Measurements from ENCODE around the gene HNRNPUL1.

DNA sequence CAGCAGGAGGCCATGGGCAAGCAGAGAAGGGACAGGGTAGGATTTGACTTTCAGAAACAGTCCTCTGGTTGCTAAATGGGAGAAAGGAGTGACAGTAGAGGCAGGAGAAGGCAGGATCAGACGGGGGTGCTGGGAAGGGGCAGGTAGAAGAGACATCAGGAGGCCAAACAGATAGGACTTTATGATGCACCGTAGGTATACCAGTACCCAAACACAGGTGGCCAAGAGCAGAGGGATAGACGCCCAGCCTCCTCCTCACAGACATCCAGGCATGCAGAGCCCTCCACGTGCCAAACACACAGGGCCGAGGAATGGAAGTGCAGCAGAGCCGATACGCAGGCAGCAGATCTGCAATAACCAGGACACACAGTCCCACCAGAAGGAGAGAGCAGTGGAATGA, 46.4 kb upstream of the HNRNPUL1 start:
- no peak for TF ChIP-seq POLR2AphosphoS5 (IDR thresholded peaks at IDR 0.05; ENCODE audit: borderline replicate concordance, low read depth, low read length)
- TF ChIP-seq FOXP2 (optimal IDR thresholded peaks at IDR 0.05; ENCODE audit: control extremely low read depth, extremely low read length, insufficient read depth): no peak
- TF ChIP-seq EZH2 (IDR thresholded peaks at IDR 0.05): no peak
